Measurements from ENCODE around the gene KLHL2. TPM values are rescaled to one million over a fixed set of nuclear protein-coding genes. Genes with fewer than 3 reads are reported as not detected.
"Not testable (repeated sequence)": the region's sequence is repeated elsewhere in the genome, so short reads cannot be mapped to it uniquely, and the experiment has no call there.

The KLHL2 gene
- polyA plus RNA-seq, 4 donors, result 7.8 to 13.4 (median 10.6) TPM

DNA sequence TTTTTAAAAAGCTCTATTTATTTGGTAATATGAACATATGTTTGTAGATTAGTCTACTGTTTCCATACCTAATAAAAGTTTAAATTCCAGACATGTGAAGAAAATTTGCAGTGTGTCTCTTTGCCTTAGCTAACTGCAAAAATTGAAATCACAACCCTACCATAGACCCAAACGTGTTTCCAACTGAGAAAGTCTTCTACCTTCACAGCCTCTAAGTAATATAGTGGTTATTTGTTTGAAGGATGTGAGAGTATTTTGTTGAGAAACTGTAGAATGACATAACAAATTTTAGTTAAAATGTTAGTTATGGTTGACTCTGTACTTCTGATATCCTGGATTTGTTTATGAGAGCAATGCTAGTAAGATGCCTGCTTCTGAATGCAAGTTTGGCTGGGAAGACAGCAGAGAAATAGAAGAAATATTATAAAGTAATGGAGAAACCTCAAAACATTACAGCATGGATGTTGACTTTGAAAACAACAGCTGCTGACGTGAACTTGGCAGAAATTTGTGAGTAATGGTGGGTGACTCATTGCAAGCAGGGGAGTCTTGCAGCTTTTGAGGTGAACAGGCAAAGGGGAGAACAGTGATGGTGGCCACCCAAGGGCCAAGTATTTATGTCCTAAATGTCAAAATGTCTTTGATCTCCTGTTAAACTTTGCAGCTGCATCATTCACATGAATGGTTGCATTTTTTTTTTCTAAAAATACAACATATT lies 7.8 kb downstream of the KLHL2 start:
- H3K4me3 ChIP-seq (ENCODE audit: low read depth in 1 of 3, low read length in 3 of 3); H3K4me1 ChIP-seq (ENCODE audit: control insufficient read depth in 3 of 3, insufficient read depth in 2 of 3, low read depth in 1 of 3, low read length in 2 of 3); H3K36me3 ChIP-seq (ENCODE audit: control insufficient read depth in 3 of 3, insufficient read depth in 2 of 3, low read depth in 1 of 3, low read length in 3 of 3); H3K27ac ChIP-seq (ENCODE audit: low read depth in 1 of 3, low read length in 2 of 3); H3K9me3 ChIP-seq (ENCODE audit: control insufficient read depth in 2 of 2, insufficient read depth in 1 of 2, low read depth in 1 of 2, low read length in 1 of 2); H3K27me3 ChIP-seq (ENCODE audit: control insufficient read depth in 3 of 3, insufficient read depth in 3 of 3, low read length in 3 of 3); FAIRE-seq; DNase-seq: not testable (repeated sequence)
- 58 to 72% (median 68%) methylated on average over 2 of the region's 2 CpGs for WGBS, 3 donors

DNA sequence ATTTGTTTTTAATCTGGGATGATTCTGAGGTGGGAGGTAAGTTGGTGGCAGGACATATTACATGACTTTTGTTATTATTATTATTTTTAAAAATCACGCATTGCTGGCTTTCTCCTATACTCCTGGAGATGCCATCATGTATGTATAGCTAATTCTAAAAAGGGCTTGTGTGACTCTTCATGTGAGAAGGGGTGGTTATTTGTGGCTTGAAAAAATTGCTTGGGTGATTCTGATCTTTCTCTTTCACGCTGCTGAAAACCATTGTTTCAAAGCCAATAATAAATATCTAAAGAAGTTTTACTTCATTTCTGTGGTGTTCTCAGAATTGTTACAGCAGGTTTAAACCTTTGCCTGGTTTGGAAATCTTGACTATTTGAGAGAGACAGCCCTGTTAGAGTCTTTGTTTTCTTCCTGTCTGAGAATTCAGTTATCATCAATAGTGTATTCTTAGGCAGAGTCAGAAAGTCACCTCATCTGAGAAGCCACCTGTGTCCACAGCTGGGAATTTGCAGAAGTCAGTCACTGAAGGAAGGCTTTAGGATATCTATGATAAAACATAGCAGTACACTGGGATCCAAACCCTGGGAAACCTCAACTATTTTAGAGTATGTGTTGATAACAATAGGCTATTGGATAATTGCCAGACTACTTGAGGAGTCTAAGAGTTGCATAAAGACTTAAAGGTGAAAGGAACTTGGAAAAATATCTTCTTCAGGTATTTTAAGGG lies 8.6 kb downstream of the KLHL2 start:
- WGBS, 3 donors, result 76 to 81% (median 80%) methylated on average over 2 of the region's 2 CpGs

DNA sequence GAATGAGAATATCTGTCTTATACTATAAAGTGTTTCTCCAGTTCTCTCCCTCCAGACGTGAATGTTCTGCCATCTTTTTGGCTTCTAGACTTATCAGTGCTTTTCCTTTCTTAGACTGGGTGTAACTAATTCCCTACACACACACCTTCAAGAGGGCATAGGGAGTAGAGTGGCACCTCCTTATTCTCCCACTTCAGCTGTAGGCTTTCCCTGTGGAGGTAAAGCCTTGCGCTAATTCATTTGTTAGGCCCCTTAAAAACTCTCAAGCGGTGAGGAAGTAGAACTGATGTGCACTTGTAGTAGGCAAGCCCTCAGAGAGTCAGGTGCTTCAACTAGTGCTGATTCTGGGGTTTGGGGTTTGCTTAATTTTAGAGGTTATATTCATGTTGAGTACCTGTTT lies 10.0 kb downstream of the KLHL2 start:
- Histone ChIP-seq H3K9me3 (ENCODE audit: control insufficient read depth in 2 of 2, insufficient read depth in 1 of 2, low read depth in 1 of 2, low read length in 1 of 2) (no peaks in the 10 kb centered on the region), H3K4me3 (ENCODE audit: low read depth in 1 of 3, low read length in 3 of 3) (no peak overlapping the region), H3K27ac (ENCODE audit: low read depth in 1 of 3, low read length in 2 of 3) (no peak overlapping the region), H3K27me3 (ENCODE audit: control insufficient read depth in 3 of 3, insufficient read depth in 3 of 3, low read length in 3 of 3) (no peaks in the 10 kb centered on the region), H3K4me1 (ENCODE audit: control insufficient read depth in 3 of 3, insufficient read depth in 2 of 3, low read depth in 1 of 3, low read length in 2 of 3) (no peaks in the 10 kb centered on the region), H3K36me3 (ENCODE audit: control insufficient read depth in 3 of 3, insufficient read depth in 2 of 3, low read depth in 1 of 3, low read length in 3 of 3) (peaks cover 0 to 2% (median 0%) of the 10 kb centered on the region in 3 donors)
- no peak for DNase-seq
- WGBS, 3 donors, result 87 to 88% (median 87%) methylated on average over 3 of the region's 3 CpGs
- FAIRE-seq, result no peak

More for the DNA sequence above, 8.6 kb downstream of the KLHL2 start:
- not testable (repeated sequence) for H3K4me3 ChIP-seq (ENCODE audit: low read depth in 1 of 3, low read length in 3 of 3); H3K9me3 ChIP-seq (ENCODE audit: control insufficient read depth in 2 of 2, insufficient read depth in 1 of 2, low read depth in 1 of 2, low read length in 1 of 2); H3K4me1 ChIP-seq (ENCODE audit: control insufficient read depth in 3 of 3, insufficient read depth in 2 of 3, low read depth in 1 of 3, low read length in 2 of 3); FAIRE-seq; DNase-seq; H3K27ac ChIP-seq (ENCODE audit: low read depth in 1 of 3, low read length in 2 of 3); H3K27me3 ChIP-seq (ENCODE audit: control insufficient read depth in 3 of 3, insufficient read depth in 3 of 3, low read length in 3 of 3); H3K36me3 ChIP-seq (ENCODE audit: control insufficient read depth in 3 of 3, insufficient read depth in 2 of 3, low read depth in 1 of 3, low read length in 3 of 3)

DNA sequence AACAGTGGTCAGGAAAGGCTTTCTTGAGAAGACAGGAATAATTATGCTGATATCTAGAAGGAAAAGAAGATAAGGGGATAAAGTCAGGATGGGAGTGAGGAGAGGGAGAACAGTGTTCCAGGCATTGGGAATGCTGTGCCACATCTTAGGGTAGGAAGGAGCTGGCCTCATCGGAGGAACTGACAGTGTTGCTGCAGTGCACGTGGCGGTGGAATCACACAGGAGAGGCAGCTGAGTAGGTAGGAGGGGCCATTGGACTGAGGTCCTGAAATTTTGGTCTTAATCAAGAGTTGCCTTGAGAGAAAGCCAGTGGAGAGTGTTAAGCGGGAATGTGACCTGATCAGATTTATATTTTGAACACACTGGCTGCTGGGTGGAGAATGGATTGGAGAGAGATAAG lies 13.9 kb downstream of the KLHL2 start:
- not testable (repeated sequence) for H3K4me1 ChIP-seq (ENCODE audit: control insufficient read depth in 3 of 3, insufficient read depth in 2 of 3, low read depth in 1 of 3, low read length in 2 of 3); H3K36me3 ChIP-seq (ENCODE audit: control insufficient read depth in 3 of 3, insufficient read depth in 2 of 3, low read depth in 1 of 3, low read length in 3 of 3); FAIRE-seq; DNase-seq; H3K27ac ChIP-seq (ENCODE audit: low read depth in 1 of 3, low read length in 2 of 3); H3K4me3 ChIP-seq (ENCODE audit: low read depth in 1 of 3, low read length in 3 of 3); H3K9me3 ChIP-seq (ENCODE audit: control insufficient read depth in 2 of 2, insufficient read depth in 1 of 2, low read depth in 1 of 2, low read length in 1 of 2); H3K27me3 ChIP-seq (ENCODE audit: control insufficient read depth in 3 of 3, insufficient read depth in 3 of 3, low read length in 3 of 3)
- 83 to 92% (median 84%) methylated on average over 4 of the region's 4 CpGs for WGBS, 3 donors

DNA sequence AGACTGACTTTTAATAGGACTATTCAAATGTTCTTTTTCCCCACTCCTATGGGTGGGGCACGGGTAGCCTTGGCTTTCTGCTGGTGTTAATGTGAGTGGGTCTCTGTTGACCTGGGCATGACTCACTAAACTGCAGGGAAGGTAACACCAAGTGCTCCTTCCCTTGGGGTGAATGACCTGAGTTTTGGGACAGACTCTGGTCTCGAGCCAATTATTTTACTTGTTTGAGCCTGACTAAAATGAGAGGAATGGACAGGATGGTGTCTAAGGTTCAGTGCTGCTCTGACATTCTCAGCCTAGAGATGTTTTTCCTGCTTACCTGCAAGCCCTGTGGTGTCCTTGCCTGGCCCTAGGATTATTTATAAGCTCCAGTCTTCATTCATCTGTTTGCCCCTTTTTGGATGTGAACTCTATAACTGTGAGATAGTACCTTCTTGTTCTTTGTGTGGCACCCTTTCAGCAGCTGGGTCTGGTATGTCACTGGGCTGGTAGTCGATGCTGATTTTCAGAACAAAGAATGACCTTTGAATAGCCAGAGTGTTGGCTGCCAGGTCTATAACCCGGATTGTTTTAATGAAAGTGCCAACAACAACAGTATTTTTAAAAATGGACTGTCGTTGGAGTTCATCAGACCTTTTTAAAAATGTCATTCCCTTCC lies 14.8 kb downstream of the KLHL2 start:
- peak overlapping the region in 1 of 3 donors; percentile 78 for H3K27ac ChIP-seq (ENCODE audit: low read depth in 1 of 3, low read length in 2 of 3)
- H3K27me3 ChIP-seq (ENCODE audit: control insufficient read depth in 3 of 3, insufficient read depth in 3 of 3, low read length in 3 of 3); H3K4me3 ChIP-seq (ENCODE audit: low read depth in 1 of 3, low read length in 3 of 3); FAIRE-seq; H3K9me3 ChIP-seq (ENCODE audit: control insufficient read depth in 2 of 2, insufficient read depth in 1 of 2, low read depth in 1 of 2, low read length in 1 of 2); H3K4me1 ChIP-seq (ENCODE audit: control insufficient read depth in 3 of 3, insufficient read depth in 2 of 3, low read depth in 1 of 3, low read length in 2 of 3); H3K36me3 ChIP-seq (ENCODE audit: control insufficient read depth in 3 of 3, insufficient read depth in 2 of 3, low read depth in 1 of 3, low read length in 3 of 3): not testable (repeated sequence)
- DNase-seq, result peak in 1 of 2 donors; percentile 18
- WGBS, 3 donors, result 31 to 46% (median 40%) methylated on average over 4 of the region's 5 CpGs

DNA sequence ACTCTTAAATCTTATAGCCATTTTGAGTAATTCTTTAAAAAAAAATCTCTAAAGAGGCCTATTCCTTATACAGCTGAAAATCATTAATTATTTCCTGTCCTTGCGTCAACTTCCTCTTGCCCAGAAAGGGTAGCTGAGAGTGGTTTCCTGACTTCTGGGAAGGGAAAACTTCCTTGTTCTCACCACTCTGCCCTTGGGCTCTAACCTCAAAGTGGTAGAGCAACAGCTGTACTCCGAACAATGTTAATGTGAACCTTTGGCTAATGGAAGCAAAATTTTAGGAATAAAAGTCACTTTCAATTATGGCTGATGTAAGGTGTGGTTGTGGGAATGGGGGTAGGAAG lies 15.3 kb downstream of the KLHL2 start:
- Histone ChIP-seq H3K4me1 (ENCODE audit: control insufficient read depth in 3 of 3, insufficient read depth in 2 of 3, low read depth in 1 of 3, low read length in 2 of 3) (peaks cover 0 to 4% (median 0%) of the 10 kb centered on the region in 3 donors), H3K27me3 (ENCODE audit: control insufficient read depth in 3 of 3, insufficient read depth in 3 of 3, low read length in 3 of 3) (no peaks in the 10 kb centered on the region), H3K36me3 (ENCODE audit: control insufficient read depth in 3 of 3, insufficient read depth in 2 of 3, low read depth in 1 of 3, low read length in 3 of 3) (peaks cover 0 to 4% (median 0%) of the 10 kb centered on the region in 3 donors), H3K4me3 (ENCODE audit: low read depth in 1 of 3, low read length in 3 of 3) (no peak overlapping the region), H3K9me3 (ENCODE audit: control insufficient read depth in 2 of 2, insufficient read depth in 1 of 2, low read depth in 1 of 2, low read length in 1 of 2) (no peaks in the 10 kb centered on the region), H3K27ac (ENCODE audit: low read depth in 1 of 3, low read length in 2 of 3) (peak overlapping the region in 1 of 3 donors; percentile 79)
- DNase-seq, result peak in 1 of 2 donors; percentile 26
- no peak for FAIRE-seq
- 25 to 40% (median 38%) methylated on average over 2 of the region's 2 CpGs for WGBS, 3 donors

DNA sequence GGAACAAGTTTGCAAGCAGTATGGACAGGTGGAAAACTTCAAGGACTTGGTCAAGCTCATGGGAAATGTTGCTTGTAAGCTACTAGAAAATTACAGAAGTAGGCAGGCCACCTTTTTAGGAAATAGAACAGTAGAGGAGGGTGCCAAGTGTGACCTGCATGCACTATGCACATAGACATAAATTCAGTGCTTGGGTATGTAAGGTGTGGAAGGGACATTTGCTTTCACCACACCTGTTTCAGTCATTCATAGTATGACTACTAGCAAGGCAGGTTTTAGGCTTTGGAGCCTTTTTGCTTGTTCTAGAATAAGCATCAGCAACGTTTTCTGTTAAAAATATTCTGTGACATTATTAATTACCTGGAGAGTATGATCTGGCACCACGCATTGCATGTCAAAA lies 20.0 kb downstream of the KLHL2 start:
- not testable (repeated sequence) for H3K9me3 ChIP-seq (ENCODE audit: control insufficient read depth in 2 of 2, insufficient read depth in 1 of 2, low read depth in 1 of 2, low read length in 1 of 2); H3K27ac ChIP-seq (ENCODE audit: low read depth in 1 of 3, low read length in 2 of 3); H3K27me3 ChIP-seq (ENCODE audit: control insufficient read depth in 3 of 3, insufficient read depth in 3 of 3, low read length in 3 of 3); H3K4me3 ChIP-seq (ENCODE audit: low read depth in 1 of 3, low read length in 3 of 3); DNase-seq; H3K36me3 ChIP-seq (ENCODE audit: control insufficient read depth in 3 of 3, insufficient read depth in 2 of 3, low read depth in 1 of 3, low read length in 3 of 3); FAIRE-seq; H3K4me1 ChIP-seq (ENCODE audit: control insufficient read depth in 3 of 3, insufficient read depth in 2 of 3, low read depth in 1 of 3, low read length in 2 of 3)
- 81 to 86% (median 84%) methylated on average over 2 of the region's 2 CpGs for WGBS, 3 donors

DNA sequence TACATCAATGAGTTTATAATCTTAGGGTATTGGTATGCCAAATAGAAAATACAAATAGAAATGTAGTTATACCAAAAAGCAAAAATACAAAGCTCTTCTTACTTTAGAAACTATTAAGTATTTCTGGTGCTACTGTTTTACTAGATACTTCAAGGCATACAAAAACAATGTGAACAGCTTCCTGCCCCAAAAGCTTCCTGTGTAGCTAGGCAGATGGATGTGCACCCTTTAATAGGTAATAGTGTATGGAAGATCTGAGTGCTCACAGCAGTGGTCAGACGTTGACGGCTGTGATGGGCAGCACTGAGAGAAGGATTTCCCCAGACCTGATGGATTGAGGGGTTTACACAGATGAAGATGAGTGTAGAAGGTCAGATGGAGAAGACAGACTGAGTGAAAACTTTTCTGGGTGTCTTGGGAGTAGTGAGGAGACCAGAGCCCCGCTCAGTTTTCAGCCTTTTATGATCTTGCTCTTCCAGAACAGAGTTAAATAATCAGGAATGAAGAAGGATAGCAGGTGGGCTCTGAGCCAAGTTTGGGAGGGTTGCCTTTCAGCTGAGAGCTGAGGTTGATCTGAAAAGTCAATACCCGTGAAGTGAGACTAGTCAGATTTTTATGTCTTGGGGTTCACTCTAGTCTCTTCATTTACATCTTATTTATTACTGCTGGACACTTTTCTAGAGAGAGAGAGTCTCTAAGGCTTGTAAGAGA lies 22.3 kb downstream of the KLHL2 start:
- peak; percentile 95 for FAIRE-seq
- H3K27me3 ChIP-seq (ENCODE audit: control insufficient read depth in 3 of 3, insufficient read depth in 3 of 3, low read length in 3 of 3); DNase-seq; H3K36me3 ChIP-seq (ENCODE audit: control insufficient read depth in 3 of 3, insufficient read depth in 2 of 3, low read depth in 1 of 3, low read length in 3 of 3); H3K27ac ChIP-seq (ENCODE audit: low read depth in 1 of 3, low read length in 2 of 3); H3K4me1 ChIP-seq (ENCODE audit: control insufficient read depth in 3 of 3, insufficient read depth in 2 of 3, low read depth in 1 of 3, low read length in 2 of 3); H3K9me3 ChIP-seq (ENCODE audit: control insufficient read depth in 2 of 2, insufficient read depth in 1 of 2, low read depth in 1 of 2, low read length in 1 of 2); H3K4me3 ChIP-seq (ENCODE audit: low read depth in 1 of 3, low read length in 3 of 3): not testable (repeated sequence)
- 78 to 87% (median 85%) methylated on average over 4 of the region's 4 CpGs for WGBS, 3 donors

Data from small intestine (tissue), 7 donors.